Measurements from ENCODE around the gene RGL2.
A peak's percentile ranks its signal among the peaks of the same experiment; 100 is the strongest.
"Not testable (repeated sequence)": the region's sequence is repeated elsewhere in the genome, so short reads cannot be mapped to it uniquely, and the experiment has no call there.

The RGL2 gene

GRCh38 chr6:33273129-33273923 is 25.4 kb downstream of the RGL2 start:
- DNase-seq = no peak

GRCh38 chr6:33272275-33273128 is 26.2 kb downstream of the RGL2 start:
- no peak for DNase-seq

GRCh38 chr6:33271468-33272274 is 27.1 kb downstream of the RGL2 start, which contains the start of the genes RPS18 and VPS52:
Gene RPS18, plus strand, starts transcription at chr6:33272075. Its CDS starts 45 bp downstream, at chr6:33272120.
Gene VPS52, minus strand, starts transcription at chr6:33271876. Its CDS starts 201 bp downstream, at chr6:33271675.
- peak; percentile 95 for DNase-seq

GRCh38 chr6:33271117-33271467 is 27.6 kb downstream of the RGL2 start:
- DNase-seq = no peak

- DNase-seq = no peak
These were observed 34.7 kb downstream of the RGL2 start for GRCh38 chr6:33264015-33264414.

- DNase-seq = not testable (repeated sequence)
These were observed 36.3 kb downstream of the RGL2 start for GRCh38 chr6:33262490-33262889.

- DNase-seq = no peak
These were observed 39.7 kb downstream of the RGL2 start for GRCh38 chr6:33259032-33259431.

GRCh38 chr6:33254591-33254990 is 44.2 kb downstream of the RGL2 start:
- peak; percentile 30 for DNase-seq

GRCh38 chr6:33252759-33253158 is 46.0 kb downstream of the RGL2 start:
- no peak for DNase-seq

- DNase-seq = peak; percentile 19
These were observed 47.2 kb downstream of the RGL2 start for GRCh38 chr6:33251395-33252012.

- DNase-seq = peak; percentile 53
These were observed 48.0 kb downstream of the RGL2 start for GRCh38 chr6:33250731-33251130.

GRCh38 chr6:33249732-33250630 is 48.8 kb downstream of the RGL2 start:
- peak; percentile 31 for DNase-seq

- DNase-seq = peak; percentile 98
These were observed 49.6 kb downstream of the RGL2 start for GRCh38 chr6:33248932-33249731.

GRCh38 chr6:33248643-33248931 is 50.2 kb downstream of the RGL2 start:
- no peak for DNase-seq

GRCh38 chr6:33247977-33248642 is 50.6 kb downstream of the RGL2 start:
- DNase-seq = peak; percentile 96

GRCh38 chr6:33243476-33243875 is 55.3 kb downstream of the RGL2 start:
- DNase-seq = peak; percentile 31

- DNase-seq = no peak
These were observed 56.8 kb downstream of the RGL2 start for GRCh38 chr6:33241968-33242367.
